OCI-LY3 (cell line): ENCODE measurements around the gene SRRM4.

ENCODE experiments used
- H2AFZ ChIP-seq: fragments of 200-600, 300-600 bp; shearing (Covaris generic); 2 replicates; pipeline ENCODE4 v1.6.0; 2014; ENCODE audit warnings: antibody characterized with exemption, low read depth, low read length
- H3K27ac ChIP-seq: fragments of 200-600, 300-600 bp; sonication (generic); 2 replicates; pipeline ENCODE4 v1.5.1; 2014; ENCODE audit warnings: mild to moderate bottlenecking, low read length, moderate library complexity, mixed read lengths
- H3K27me3 ChIP-seq: fragments of 200-600, 300-600 bp; sonication (generic); 2 replicates; pipeline ENCODE4 v1.6.1; 2014; ENCODE audit warnings: low read depth, low read length, mixed read lengths
- H3K36me3 ChIP-seq: fragments of 200-600, 300-600 bp; sonication (generic); replicated peaks from 2 replicates; pipeline ENCODE3; 2014; ENCODE audit warnings: low read depth, low read length, mixed read lengths
- H3K4me1 ChIP-seq: fragments of 300-600, 200-600 bp; sonication (generic); 2 replicates; pipeline ENCODE4 v1.6.1; 2014; ENCODE audit warnings: low read length, mixed read lengths
- H3K4me2 ChIP-seq: fragments of 200-600, 300-600 bp; sonication (generic); 2 replicates; pipeline ENCODE4 v1.6.1; 2014; ENCODE audit warnings: low read length, mixed read lengths
- H3K4me3 ChIP-seq: fragments of 300-600, 200-600 bp; sonication (generic); 2 replicates; pipeline ENCODE4 v1.5.1; 2014; ENCODE audit warnings: antibody characterized with exemption, mild to moderate bottlenecking, low read length, moderate library complexity
- H3K79me2 ChIP-seq: fragments of 300-600, 200-600 bp; shearing (Covaris generic); 2 replicates; pipeline ENCODE4 v1.6.1; 2014; ENCODE audit warnings: mild to moderate bottlenecking, low read length, mixed read lengths
- H3K9ac ChIP-seq: fragments of 300-600, 200-600 bp; shearing (Covaris generic); 2 replicates; pipeline ENCODE4 v1.6.0; 2014; ENCODE audit warnings: mild to moderate bottlenecking, low read length, moderate library complexity
- H3K9me3 ChIP-seq: fragments of 200-600, 300-600 bp; shearing (Covaris generic); 2 replicates; pipeline ENCODE4 v1.6.1; 2014; ENCODE audit warnings: low read length, mixed read lengths; ENCODE audit not compliant: insufficient read depth
- H4K20me1 ChIP-seq: fragments of 200-600, 300-600 bp; sonication (generic); 2 replicates; pipeline ENCODE4 v1.6.1; 2016; ENCODE audit warnings: low read length, mixed read lengths; ENCODE audit not compliant: insufficient read depth
- CTCF ChIP-seq: fragments of 200-600, 300-600 bp; sonication (generic); IDR thresholded peaks from 2 replicates; pipeline ENCODE4 v1.5.1; 2014; ENCODE audit warnings: antibody characterized with exemption, low read length, low read depth
- EZH2phosphoT487 ChIP-seq: fragments of 200-600 bp; shearing (Covaris generic); IDR thresholded peaks from 2 replicates; pipeline ENCODE4 v1.6.1; 2018; ENCODE audit warnings: antibody characterized with exemption, mixed run types, low read depth

The SRRM4 gene

DNA sequence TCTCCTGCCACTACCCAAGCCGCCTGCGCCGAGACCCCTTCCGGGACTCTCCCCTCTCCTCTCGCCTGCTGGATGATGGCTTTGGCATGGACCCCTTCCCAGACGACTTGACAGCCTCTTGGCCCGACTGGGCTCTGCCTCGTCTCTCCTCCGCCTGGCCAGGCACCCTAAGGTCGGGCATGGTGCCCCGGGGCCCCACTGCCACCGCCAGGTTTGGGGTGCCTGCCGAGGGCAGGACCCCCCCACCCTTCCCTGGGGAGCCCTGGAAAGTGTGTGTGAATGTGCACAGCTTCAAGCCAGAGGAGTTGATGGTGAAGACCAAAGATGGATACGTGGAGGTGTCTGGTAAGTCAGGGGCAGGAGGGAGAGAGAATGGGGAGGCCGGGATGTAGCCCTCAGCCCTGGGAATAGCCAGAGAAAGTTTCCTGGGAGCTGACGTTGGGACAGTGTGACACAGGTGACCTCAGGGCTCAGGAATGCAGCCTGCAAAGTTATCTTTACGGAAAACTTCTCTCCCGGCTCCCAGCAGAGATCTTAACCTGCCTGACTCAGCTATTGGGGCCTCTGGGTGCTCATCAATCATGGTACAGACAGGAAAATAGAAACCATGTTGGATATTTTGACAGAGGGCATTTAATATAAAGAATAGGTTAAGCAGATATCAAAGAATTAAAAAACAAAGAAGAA lies 198.1 kb downstream of the SRRM4 start:
- no peaks in the 10 kb centered on the region for H3K9me3 ChIP-seq
- H4K20me1 ChIP-seq, result no peaks in the 10 kb centered on the region
- no peak overlapping the region for H3K27ac ChIP-seq
- H3K27me3 ChIP-seq, result no peaks in the 10 kb centered on the region
- no peak overlapping the region for H3K4me2 ChIP-seq
- no peaks in the 10 kb centered on the region for H3K36me3 ChIP-seq
- H2AFZ ChIP-seq, result no peak overlapping the region
- TF ChIP-seq CTCF (no peak), EZH2phosphoT487 (no peak)
- no peaks in the 10 kb centered on the region for H3K4me1 ChIP-seq
- H3K4me3 ChIP-seq, result no peak overlapping the region
- no peaks in the 10 kb centered on the region for H3K79me2 ChIP-seq
- no peak overlapping the region for H3K9ac ChIP-seq

DNA sequence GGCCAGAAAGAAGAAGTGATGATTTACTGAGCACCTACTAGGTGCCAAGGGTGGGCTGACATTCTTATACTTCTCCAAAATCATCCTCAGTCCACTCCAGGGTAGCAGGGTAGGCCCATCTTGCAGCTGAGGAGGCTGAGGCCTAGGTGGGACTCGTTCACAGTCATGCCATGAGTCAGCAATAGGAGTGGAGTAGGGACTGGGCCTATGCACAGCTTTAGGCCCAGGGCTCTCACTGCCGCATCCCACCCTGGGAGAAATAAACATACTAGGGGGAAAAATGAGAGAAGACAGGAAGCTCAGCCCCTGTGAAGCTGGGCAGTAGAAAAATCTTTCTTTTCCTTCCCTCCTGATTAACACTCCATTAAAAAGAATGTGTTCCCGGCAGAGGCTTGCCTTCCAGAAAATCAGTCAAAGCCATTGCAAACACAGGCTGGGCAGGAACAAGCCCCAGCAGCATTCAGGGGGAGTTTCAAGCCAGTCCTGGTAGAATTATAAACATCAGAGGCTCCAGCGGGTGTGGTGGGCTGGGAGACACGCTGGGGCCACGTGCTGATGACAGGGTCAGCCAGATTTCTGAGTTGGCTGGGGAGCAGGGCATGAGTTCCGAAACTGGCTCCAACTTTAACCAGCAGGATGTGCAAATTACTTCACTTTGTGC lies 199.2 kb downstream of the SRRM4 start:
- TF ChIP-seq CTCF (no peak), EZH2phosphoT487 (no peak)
- Histone ChIP-seq H3K27me3 (no peaks in the 10 kb centered on the region), H3K36me3 (no peaks in the 10 kb centered on the region), H3K27ac (no peak overlapping the region), H3K4me1 (no peaks in the 10 kb centered on the region), H3K4me2 (no peak overlapping the region), H2AFZ (no peak overlapping the region), H3K4me3 (no peak overlapping the region), H3K79me2 (no peaks in the 10 kb centered on the region), H4K20me1 (no peaks in the 10 kb centered on the region), H3K9me3 (no peaks in the 10 kb centered on the region), H3K9ac (no peak overlapping the region)

- Histone ChIP-seq H3K4me3 (no peak overlapping the region), H3K9ac (no peak overlapping the region), H3K27ac (no peak overlapping the region)
Measured at GRCh38 chr12:119181202-119181601, 199.9 kb downstream of the SRRM4 start.

More at GRCh38 chr12:119181202-119181601, 199.9 kb downstream of the SRRM4 start:
- Histone ChIP-seq H3K4me2 (no peak overlapping the region), H3K4me1 (no peaks in the 10 kb centered on the region), H4K20me1 (no peaks in the 10 kb centered on the region), H3K79me2 (no peaks in the 10 kb centered on the region), H3K27me3 (no peaks in the 10 kb centered on the region), H3K9me3 (no peaks in the 10 kb centered on the region), H3K36me3 (no peaks in the 10 kb centered on the region), H2AFZ (no peak overlapping the region)
- TF ChIP-seq EZH2phosphoT487, result no peak
- TF ChIP-seq CTCF, result no peak
